HepG2 (cell line): Measurements from ENCODE around the gene MYCBPAP. TPM values are rescaled to one million over a fixed set of nuclear protein-coding genes. Genes with fewer than 3 reads are reported as not detected.
A peak's percentile ranks its signal among the peaks of the same experiment; 100 is the strongest.

Experiments
- DBP ChIP-seq: sonication (generic); formaldehyde crosslinking; IDR thresholded peaks from 2 replicates; pipeline ENCODE4 v1.4.0; 2020; ENCODE audit warnings: missing genetic modification reagents; ENCODE audit errors: not compliant biosample characterization
- DRAP1 ChIP-seq: IDR thresholded peaks from 2 replicates; pipeline ENCODE4 v1.6.1; 2016; ENCODE audit warnings: missing genetic modification reagents, missing compliant biosample characterization
- GMEB1 ChIP-seq: sonication (generic); formaldehyde crosslinking; IDR thresholded peaks from 2 replicates; pipeline ENCODE4 v1.5.1; 2020; ENCODE audit warnings: missing genetic modification reagents, mild to moderate bottlenecking, borderline replicate concordance
- JUNB ChIP-seq: sonication (generic); formaldehyde crosslinking; IDR thresholded peaks from 2 replicates; pipeline ENCODE4 v1.8.0; 2022; ENCODE audit warnings: missing genetic modification reagents, mild to moderate bottlenecking, borderline replicate concordance
- MAFG ChIP-seq: sonication (generic); formaldehyde crosslinking; IDR thresholded peaks from 2 replicates; pipeline ENCODE4 v1.5.1; 2020; ENCODE audit warnings: mild to moderate bottlenecking, missing genetic modification reagents
- NFRKB ChIP-seq: fragments of 450-650 bp; IDR thresholded peaks from 2 replicates; pipeline ENCODE4 v1.6.1; 2017
- PHF21A ChIP-seq: sonication (generic); formaldehyde crosslinking; IDR thresholded peaks from 2 replicates; pipeline ENCODE4 v1.5.0; 2020; ENCODE audit warnings: mild to moderate bottlenecking, missing genetic modification reagents
- PRDM10 ChIP-seq: sonication (generic); formaldehyde crosslinking; IDR thresholded peaks from 2 replicates; pipeline ENCODE4 v1.4.0; 2020; ENCODE audit warnings: low read depth, missing genetic modification reagents
- SATB2 ChIP-seq: sonication (generic); formaldehyde crosslinking; IDR thresholded peaks from 2 replicates; pipeline ENCODE4 v1.5.0; 2020; ENCODE audit warnings: missing genetic modification reagents
- SMARCE1 ChIP-seq: fragments of 450-650 bp; IDR thresholded peaks from 2 replicates; pipeline ENCODE4 v1.6.1; 2017; ENCODE audit warnings: borderline replicate concordance
- SP1 ChIP-seq, 2 experiments: fragments of 450-650 bp in 1 of 2; sonication (generic) in 1 of 2; formaldehyde crosslinking in 1 of 2; IDR thresholded peaks; 2 replicates each; pipeline versions ENCODE4 v1.4.0 to v1.6.1; 2016 to 2020; ENCODE audit warnings: missing genetic modification reagents in 1 of 2
- SSRP1 ChIP-seq: IDR thresholded peaks from 2 replicates; pipeline ENCODE4 v1.6.1; 2016; ENCODE audit warnings: control low read depth
- ZBTB1 ChIP-seq: sonication (generic); formaldehyde crosslinking; IDR thresholded peaks from 2 replicates; pipeline ENCODE4 v1.4.0; 2020; ENCODE audit warnings: missing genetic modification reagents, borderline replicate concordance
- ZBTB44 ChIP-seq: sonication (generic); formaldehyde crosslinking; IDR thresholded peaks from 2 replicates; pipeline ENCODE4 v1.4.0; 2020; ENCODE audit warnings: missing genetic modification reagents
- ZNF143 ChIP-seq: sonication (generic); formaldehyde crosslinking; IDR thresholded peaks from 2 replicates; pipeline ENCODE4 v1.4.0; 2020; ENCODE audit warnings: missing genetic modification reagents
- ZNF564 ChIP-seq: sonication (generic); formaldehyde crosslinking; IDR thresholded peaks from 2 replicates; pipeline ENCODE4 v1.8.1; 2023; ENCODE audit warnings: mild to moderate bottlenecking, missing genetic modification reagents
- ZNF772 ChIP-seq: sonication (generic); formaldehyde crosslinking; IDR thresholded peaks from 2 replicates; pipeline ENCODE4 v1.5.0; 2020; ENCODE audit warnings: mild to moderate bottlenecking, missing genetic modification reagents
- ZNF850 ChIP-seq: sonication (generic); formaldehyde crosslinking; conservative IDR thresholded peaks from 2 replicates; pipeline ENCODE4 v1.9.0; 2021; ENCODE audit warnings: mild to moderate bottlenecking, missing genetic modification reagents
- polyA plus RNA-seq, 8 experiments: library from polyadenylated mRNA; depleted of rRNA in 3 of 8; stranded (reverse) in 7 of 8; unstranded in 1 of 8; fragments of >200 nt; fragmentation: Illumina TruSeq in 4 of 8; extraction: Trizol in 4 of 8; gene quantifications; 2 replicates each; pipeline versions ENCODE4 v1.2.1 to v1.2.3, GENCODE V29; 2011 to 2016; ENCODE audit warnings: low read depth in 4 of 8, missing spikeins in 1 of 8, mixed read lengths in 1 of 8; ENCODE audit not compliant: insufficient read depth in 1 of 8
- total RNA-seq, 5 experiments: library from RNA; depleted of rRNA; stranded (reverse); fragments of >200 nt; fragmentation: Illumina TruSeq; extraction: Trizol; gene quantifications; 2 replicates each; pipeline ENCODE4 v1.2.3, GENCODE V29; 2016; ENCODE audit warnings: low read depth in 1 of 5

The MYCBPAP gene
- total and polyA plus RNA-seq, 2 of the 13 experiments (the other 11 are each of a cell fraction or from before 2014, with no cell fraction given), result 0.22 to 0.24 TPM

- no peak for TF ChIP-seq PHF21A (CRISPR knock-in tag)
- no peak for TF ChIP-seq SSRP1 (CRISPR knock-in tag)
- 0 out of 2 replicates have a peak, but pooled peaks have one; percentile 1 for TF ChIP-seq ZNF564 (CRISPR knock-in tag)
- TF ChIP-seq GMEB1, result no peak; the same call in 1 of the 2 replicates
- no peak for TF ChIP-seq JUNB (CRISPR knock-in tag)
- no peak for TF ChIP-seq PRDM10 (CRISPR knock-in tag)
- no peak for TF ChIP-seq NFRKB
- no peak for TF ChIP-seq SATB2 (CRISPR knock-in tag)
- TF ChIP-seq DRAP1 (CRISPR knock-in tag), result peak; percentile 59; the same call in 1 of the 2 replicates
- no peak for TF ChIP-seq DBP (CRISPR knock-in tag)
- no peak for TF ChIP-seq ZBTB1 (CRISPR knock-in tag)
- no peak for TF ChIP-seq ZNF850
- TF ChIP-seq ZNF772 (CRISPR knock-in tag), result 0 out of 2 replicates have a peak, but pooled peaks have one; percentile 31
- no peak for TF ChIP-seq SMARCE1
- TF ChIP-seq MAFG (CRISPR knock-in tag), result no peak
- TF ChIP-seq ZNF143 (CRISPR knock-in tag), result 0 out of 2 replicates have a peak, but pooled peaks have one; percentile 29
- no peak for TF ChIP-seq ZBTB44 (CRISPR knock-in tag)
- TF ChIP-seq SP1 (IDR thresholded peaks at IDR 0.05), result no peak
- TF ChIP-seq SP1 (CRISPR knock-in tag; IDR thresholded peaks at IDR 0.05), result peak; percentile 77; the same call in 1 of the 2 replicates
Observed at GRCh38 chr17:50538549-50539410, 30.5 kb downstream of the MYCBPAP start (continued).
